A549 treated with dexamethasone at 1 μM for 4 hours (cell line): Measurements from ENCODE around the gene ING4. TPM values are rescaled to one million over a fixed set of nuclear protein-coding genes. Genes with fewer than 3 reads are reported as not detected.

Experiments used
- total RNA-seq: library from RNA; stranded (reverse); fragments of 200-300 nt; extraction: Qiagen RNA extraction; gene quantifications from 5 replicates; pipeline ENCODE4 v1.2.3, GENCODE V29; 2022

The ING4 gene
- total RNA-seq, result 11.8 to 15.1 TPM (median 12.9 TPM) in 5 replicates

DNA sequence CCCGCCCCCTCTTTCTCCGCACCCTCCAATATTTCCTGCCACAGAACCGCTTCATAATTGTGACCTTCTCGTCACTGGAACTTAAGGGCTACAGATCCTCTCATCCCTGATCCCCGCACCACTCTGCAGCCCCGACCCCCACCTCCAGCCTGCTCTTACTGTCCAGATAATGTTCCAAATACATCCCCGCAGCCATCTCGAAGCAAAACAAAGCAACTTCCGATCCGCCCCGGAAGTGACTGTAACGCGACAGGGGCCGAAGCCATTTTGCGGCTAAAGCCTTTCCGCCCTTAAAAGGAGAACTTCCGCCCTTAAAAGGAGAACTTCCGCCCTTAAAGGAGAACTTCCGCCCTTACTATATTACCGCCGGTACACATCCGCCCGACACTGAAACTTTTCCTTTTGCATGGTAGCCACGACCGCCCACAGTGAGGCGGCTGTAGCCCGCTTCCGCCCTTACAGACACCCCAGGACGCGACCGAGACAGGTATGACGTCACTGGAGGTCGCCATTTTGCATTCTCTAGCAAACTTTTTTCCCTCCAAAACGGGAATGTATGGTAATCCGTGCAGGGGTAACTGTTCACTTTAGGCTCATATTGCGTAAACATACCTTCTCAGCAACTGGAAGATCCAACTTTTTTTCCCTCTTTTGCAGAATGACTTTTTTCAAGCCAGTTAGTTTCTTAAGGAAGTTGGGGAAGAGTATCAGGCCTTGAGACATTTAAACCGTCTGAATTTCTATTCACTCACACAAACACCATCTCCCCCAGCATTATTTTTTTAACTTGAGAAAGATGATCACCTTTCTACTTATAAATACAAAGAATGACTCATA lies at the start of gene ING4:
Gene ING4, minus strand, starts transcription at position 214 of the 837 bp plus-strand sequence. Its CDS starts 18 bp downstream, at position 196.

GRCh38 chr12:6700646-6701051 lies 37.7 kb upstream of the ING4 start, which contains the start of gene PIANP:
TSS of gene PIANP (minus strand) at chr12:6700815. CDS start at chr12:6698061, 2,754 bp downstream.

GRCh38 chr12:6688999-6689882 lies 26.3 kb upstream of the ING4 start, which contains the start of gene ZNF384:
TSS of gene ZNF384 (minus strand) at chr12:6689375. CDS start at chr12:6679520, 9,855 bp downstream.

GRCh38 chr12:6647083-6647604 lies 15.8 kb downstream of the ING4 start, which contains the start of gene ACRBP:
TSS of gene ACRBP (minus strand) at chr12:6647432. CDS start at chr12:6647366, 66 bp downstream.

DNA sequence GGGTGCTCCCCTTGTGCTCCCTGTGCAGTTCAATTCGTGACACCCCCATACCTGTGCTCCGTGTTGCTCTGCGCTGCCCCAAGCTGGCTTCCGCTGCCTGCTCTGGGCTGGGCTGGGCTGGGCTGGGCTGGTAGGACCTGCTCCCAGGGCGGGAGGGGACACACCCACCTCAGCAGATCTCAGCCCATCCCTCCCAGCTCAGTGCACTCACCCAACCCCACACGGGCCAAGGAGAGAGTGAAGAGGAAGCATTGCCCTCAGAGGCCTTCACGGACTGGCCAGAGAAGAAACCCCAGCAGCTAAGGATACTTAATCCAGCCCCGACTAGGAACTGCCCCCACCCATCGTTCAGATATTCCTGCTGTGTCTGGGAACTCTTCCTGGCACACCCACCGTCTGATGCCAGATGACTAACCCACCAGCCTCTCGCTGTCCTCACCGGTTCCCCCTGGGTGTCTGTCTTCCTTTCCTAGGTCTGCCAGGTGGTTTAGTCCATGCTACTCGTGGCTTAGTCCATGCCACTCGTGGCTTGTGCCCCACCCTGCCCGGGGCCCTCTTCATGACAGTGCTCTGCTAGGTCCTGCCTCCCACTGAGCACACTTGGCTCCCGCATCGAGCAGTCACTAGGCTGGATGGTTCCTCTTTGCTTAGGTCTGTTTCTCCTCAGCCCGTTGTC lies 26.9 kb downstream of the ING4 start, which contains the start of gene LPAR5:
Gene LPAR5, minus strand, starts transcription at position 104 of the 676 bp plus-strand sequence. CDS start 14,711 bp downstream, outside the sequence.

Other genes with a start within 250 kb of the ING4 start
- gene CD27, start 218.2 kb downstream of the ING4 start, total RNA-seq, result not detected in 5 replicates
- gene TAPBPL, start 211.1 kb downstream of the ING4 start, total RNA-seq, result 3.1 to 3.6 TPM (median 3.5 TPM) in 5 replicates
- gene VAMP1, start 192.4 kb downstream of the ING4 start, total RNA-seq, result 8.7 to 13.1 TPM (median 12.6 TPM) in 5 replicates
- gene MRPL51, start 169.9 kb downstream of the ING4 start, total RNA-seq, result 277 to 325 TPM (median 291 TPM) in 5 replicates
- gene NCAPD2, start 169.0 kb downstream of the ING4 start, total RNA-seq, result 44.6 to 67.9 TPM (median 62.9 TPM) in 5 replicates
- gene GAPDH, start 128.6 kb downstream of the ING4 start, total RNA-seq, result 6,774 to 8,699 TPM (median 8,412 TPM) in 5 replicates
- gene IFFO1, start 107.1 kb downstream of the ING4 start, total RNA-seq, result 1.3 to 2.0 TPM (median 1.5 TPM) in 5 replicates
- 84.8 to 101 TPM (median 93.6 TPM) in 5 replicates for gene NOP2, start 94.8 kb downstream of the ING4 start, total RNA-seq
- 61.0 to 71.4 TPM (median 66.7 TPM) in 5 replicates for gene CHD4, start 55.7 kb downstream of the ING4 start, total RNA-seq
- gene LPAR5, start 27.2 kb downstream of the ING4 start, total RNA-seq, result 0.51 to 0.87 TPM (median 0.71 TPM) in 5 replicates
- gene ACRBP, start 15.7 kb downstream of the ING4 start, total RNA-seq, result 0.13 to 0.23 TPM (median 0.19 TPM) in 5 replicates
- gene ZNF384, start 26.3 kb upstream of the ING4 start, total RNA-seq, result 49.3 to 61.4 TPM (median 58.0 TPM) in 5 replicates
- 0.56 to 1.0 TPM (median 0.96 TPM) in 5 replicates for gene PIANP, start 37.7 kb upstream of the ING4 start, total RNA-seq
- 46.5 to 53.0 TPM (median 52.7 TPM) in 5 replicates for gene COPS7A, start 60.9 kb upstream of the ING4 start, total RNA-seq
- 252 to 307 TPM (median 297 TPM) in 5 replicates for gene MLF2, start 90.0 kb upstream of the ING4 start, total RNA-seq
- gene PTMS, start 103.2 kb upstream of the ING4 start, total RNA-seq, result 661 to 1,016 TPM (median 1,000 TPM) in 5 replicates
- gene LAG3, start 109.4 kb upstream of the ING4 start, total RNA-seq, result 0.56 to 1.7 TPM (median 1.3 TPM) in 5 replicates
- gene CD4, start 126.4 kb upstream of the ING4 start, total RNA-seq, result not detected in 5 replicates
- 0.29 to 0.64 TPM (median 0.41 TPM) in 5 replicates for gene GPR162, start 158.7 kb upstream of the ING4 start, total RNA-seq
- 19.9 to 28.7 TPM (median 24.8 TPM) in 5 replicates for gene P3H3, start 165.3 kb upstream of the ING4 start, total RNA-seq
- gene GNB3, start 177.8 kb upstream of the ING4 start, total RNA-seq, result 0.59 to 2.3 TPM (median 1.5 TPM) in 5 replicates
- 66.7 to 77.6 TPM (median 68.2 TPM) in 5 replicates for gene CDCA3, start 188.2 kb upstream of the ING4 start, total RNA-seq
- 75.1 to 101 TPM (median 89.8 TPM) in 5 replicates for gene USP5, start 189.0 kb upstream of the ING4 start, total RNA-seq
- gene TPI1, start 204.4 kb upstream of the ING4 start, total RNA-seq, result 1,541 to 1,693 TPM (median 1,645 TPM) in 5 replicates
- 26.1 to 33.1 TPM (median 31.8 TPM) in 5 replicates for gene SPSB2, start 210.2 kb upstream of the ING4 start, total RNA-seq
- gene LRRC23, start 241.7 kb upstream of the ING4 start, total RNA-seq, result 16.4 to 19.6 TPM (median 17.6 TPM) in 5 replicates